ENCODE results near the gene OMD.

GRCh38 chr9:92425474-92425873, 1.2 kb upstream of the OMD start:
- TF ChIP-seq CTCF (IDR thresholded peaks at IDR 0.05; ENCODE audit: low read depth, low read length), result no peak
- no peak for TF ChIP-seq EZH2phosphoT487 (IDR thresholded peaks at IDR 0.05; ENCODE audit: low read depth)
